Neural cell (in vitro differentiated cells): ENCODE results near the gene PAK5.

Experiments used
- EP300 ChIP-seq: fragments of 450-650 bp; conservative IDR thresholded peaks from 2 replicates; pipeline ENCODE4 v1.6.1; 2014; ENCODE audit warnings: antibody characterized with exemption, mild to moderate bottlenecking, moderate library complexity; ENCODE audit not compliant: poor library complexity, severe bottlenecking
- EZH2 ChIP-seq: fragments of 200-600, 300-800 bp; shearing (Covaris generic), sonication (generic); IDR thresholded peaks from 2 replicates; pipeline ENCODE4 v1.6.1; 2014; ENCODE audit warnings: antibody characterized with exemption, low read length, borderline replicate concordance, mild to moderate bottlenecking; ENCODE audit not compliant: insufficient read depth, poor library complexity, severe bottlenecking
- MXI1 ChIP-seq: fragments of 450-650 bp; conservative IDR thresholded peaks from 2 replicates; pipeline ENCODE4 v1.6.1; 2014; ENCODE audit warnings: antibody characterized with exemption, mild to moderate bottlenecking; ENCODE audit not compliant: poor library complexity, severe bottlenecking
- POLR2AphosphoS5 ChIP-seq: IDR thresholded peaks from 2 replicates; pipeline ENCODE4 v1.6.1; 2012
- RAD21 ChIP-seq: fragments of 450-650 bp; conservative IDR thresholded peaks from 2 replicates; pipeline ENCODE4 v1.6.1; 2014; ENCODE audit warnings: antibody characterized with exemption, mild to moderate bottlenecking, moderate library complexity
- SMC3 ChIP-seq: fragments of 450-650 bp; conservative IDR thresholded peaks from 2 replicates; pipeline ENCODE4 v1.6.1; 2014; ENCODE audit warnings: antibody characterized with exemption, mild to moderate bottlenecking, moderate library complexity; ENCODE audit not compliant: poor library complexity
- TAF1 ChIP-seq: IDR thresholded peaks from 2 replicates; pipeline ENCODE4 v1.6.1; 2012; ENCODE audit warnings: low read depth
- TF ChIP-seq, protein P1 (sequence below): fragments of 450-650 bp; IDR thresholded peaks from 2 replicates; pipeline ENCODE4 v1.5.1; 2014; ENCODE audit warnings: antibody characterized with exemption, mild to moderate bottlenecking, moderate library complexity; ENCODE audit not compliant: poor library complexity, severe bottlenecking
- TF ChIP-seq, protein P2 (sequence below): IDR thresholded peaks from 2 replicates; pipeline ENCODE4 v1.6.1; 2012; ENCODE audit warnings: borderline replicate concordance

DNA sequence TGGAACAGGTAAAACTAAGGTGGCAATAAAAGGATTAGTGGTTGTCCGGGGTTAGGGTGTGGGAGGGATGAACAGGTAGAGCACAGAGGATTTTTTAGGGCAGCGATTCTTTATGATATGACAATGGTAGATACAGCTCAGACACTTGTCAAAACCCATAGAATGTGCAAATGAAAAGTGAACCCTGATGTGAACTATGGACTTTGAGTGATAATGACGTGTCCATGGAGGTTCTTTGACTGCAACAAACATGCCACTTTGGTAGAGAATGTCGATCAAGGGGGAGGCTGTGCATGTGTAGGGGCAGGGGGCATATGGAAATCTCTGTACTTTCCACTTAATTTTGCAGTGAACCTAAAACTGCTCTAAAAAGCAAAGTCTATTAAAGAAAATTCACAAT, 223.8 kb downstream of the PAK5 start:
- TF ChIP-seq, protein P1, sequence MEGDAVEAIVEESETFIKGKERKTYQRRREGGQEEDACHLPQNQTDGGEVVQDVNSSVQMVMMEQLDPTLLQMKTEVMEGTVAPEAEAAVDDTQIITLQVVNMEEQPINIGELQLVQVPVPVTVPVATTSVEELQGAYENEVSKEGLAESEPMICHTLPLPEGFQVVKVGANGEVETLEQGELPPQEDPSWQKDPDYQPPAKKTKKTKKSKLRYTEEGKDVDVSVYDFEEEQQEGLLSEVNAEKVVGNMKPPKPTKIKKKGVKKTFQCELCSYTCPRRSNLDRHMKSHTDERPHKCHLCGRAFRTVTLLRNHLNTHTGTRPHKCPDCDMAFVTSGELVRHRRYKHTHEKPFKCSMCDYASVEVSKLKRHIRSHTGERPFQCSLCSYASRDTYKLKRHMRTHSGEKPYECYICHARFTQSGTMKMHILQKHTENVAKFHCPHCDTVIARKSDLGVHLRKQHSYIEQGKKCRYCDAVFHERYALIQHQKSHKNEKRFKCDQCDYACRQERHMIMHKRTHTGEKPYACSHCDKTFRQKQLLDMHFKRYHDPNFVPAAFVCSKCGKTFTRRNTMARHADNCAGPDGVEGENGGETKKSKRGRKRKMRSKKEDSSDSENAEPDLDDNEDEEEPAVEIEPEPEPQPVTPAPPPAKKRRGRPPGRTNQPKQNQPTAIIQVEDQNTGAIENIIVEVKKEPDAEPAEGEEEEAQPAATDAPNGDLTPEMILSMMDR = no peak
- TF ChIP-seq POLR2AphosphoS5 (no peak), EP300 (no peak), TAF1 (no peak), EZH2 (no peak), SMC3 (no peak), MXI1 (no peak), RAD21 (no peak)
- TF ChIP-seq, protein P2, sequence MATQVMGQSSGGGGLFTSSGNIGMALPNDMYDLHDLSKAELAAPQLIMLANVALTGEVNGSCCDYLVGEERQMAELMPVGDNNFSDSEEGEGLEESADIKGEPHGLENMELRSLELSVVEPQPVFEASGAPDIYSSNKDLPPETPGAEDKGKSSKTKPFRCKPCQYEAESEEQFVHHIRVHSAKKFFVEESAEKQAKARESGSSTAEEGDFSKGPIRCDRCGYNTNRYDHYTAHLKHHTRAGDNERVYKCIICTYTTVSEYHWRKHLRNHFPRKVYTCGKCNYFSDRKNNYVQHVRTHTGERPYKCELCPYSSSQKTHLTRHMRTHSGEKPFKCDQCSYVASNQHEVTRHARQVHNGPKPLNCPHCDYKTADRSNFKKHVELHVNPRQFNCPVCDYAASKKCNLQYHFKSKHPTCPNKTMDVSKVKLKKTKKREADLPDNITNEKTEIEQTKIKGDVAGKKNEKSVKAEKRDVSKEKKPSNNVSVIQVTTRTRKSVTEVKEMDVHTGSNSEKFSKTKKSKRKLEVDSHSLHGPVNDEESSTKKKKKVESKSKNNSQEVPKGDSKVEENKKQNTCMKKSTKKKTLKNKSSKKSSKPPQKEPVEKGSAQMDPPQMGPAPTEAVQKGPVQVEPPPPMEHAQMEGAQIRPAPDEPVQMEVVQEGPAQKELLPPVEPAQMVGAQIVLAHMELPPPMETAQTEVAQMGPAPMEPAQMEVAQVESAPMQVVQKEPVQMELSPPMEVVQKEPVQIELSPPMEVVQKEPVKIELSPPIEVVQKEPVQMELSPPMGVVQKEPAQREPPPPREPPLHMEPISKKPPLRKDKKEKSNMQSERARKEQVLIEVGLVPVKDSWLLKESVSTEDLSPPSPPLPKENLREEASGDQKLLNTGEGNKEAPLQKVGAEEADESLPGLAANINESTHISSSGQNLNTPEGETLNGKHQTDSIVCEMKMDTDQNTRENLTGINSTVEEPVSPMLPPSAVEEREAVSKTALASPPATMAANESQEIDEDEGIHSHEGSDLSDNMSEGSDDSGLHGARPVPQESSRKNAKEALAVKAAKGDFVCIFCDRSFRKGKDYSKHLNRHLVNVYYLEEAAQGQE = no peak
